HCT116 (cell line): ENCODE results near the gene ADCK2. TPM values are rescaled to one million over a fixed set of nuclear protein-coding genes. Genes with fewer than 3 reads are reported as not detected.

Experiments
- ATAC-seq: fragments of 200-7000 bp; cut with Tn5 transposase; 2 replicates; pipeline ENCODE4 v1.9.1; 2020; ENCODE audit warnings: mild to moderate bottlenecking, moderate library complexity
- BruUV-seq: library from RNA; stranded (reverse); fragments of 400-500 nt; replicated peaks from 2 replicates; lab custom pipeline; 2021; lab: Mats Ljungman, UMichigan
- CTCF ChIA-PET: fragments of 300-600 bp; sonication (Branson Sonifier 250); formaldehyde crosslinking; loops from one replicate; lab custom pipeline; 2021; ENCODE audit warnings: antibody characterized with exemption; lab: Charles Lee
- POLR2A ChIA-PET: fragments of 300-600, 350-600 bp; sonication (Branson Sonifier 250); formaldehyde crosslinking; loops from one replicate; lab custom pipeline; 2021; ENCODE audit warnings: antibody characterized with exemption; lab: Charles Lee
- RAD21 ChIA-PET, 2 experiments: fragments of 300-600 bp; sonication (Branson Sonifier 250); formaldehyde crosslinking; loops; one replicate each; lab custom pipeline; 2023; ENCODE audit warnings: low total read pairs in 2 of 2; ENCODE audit not compliant: uncharacterized antibody in 2 of 2, unreplicated experiment in 2 of 2, low non-redundant PET in 1 of 2; lab: Charles Lee
- DNase-seq: peaks from one replicate; pipeline ENCODE4 v3.0.0-alpha.2; 2010; ENCODE audit warnings: low read depth, low spot score
- H2AFZ ChIP-seq: fragments of 200-600 bp; shearing (Covaris generic), sonication (generic); 2 replicates; pipeline ENCODE4 v1.6.1; 2017; ENCODE audit warnings: low read depth, mixed run types, mixed read lengths, antibody characterized with exemption, low read length; ENCODE audit not compliant: poor library complexity, severe bottlenecking
- H3K27ac ChIP-seq: 2 replicates; pipeline ENCODE4 v1.5.1; 2012; ENCODE audit warnings: low read depth, low read length
- H3K27me3 ChIP-seq: fragments of 200-600 bp; sonication (generic); 2 replicates; pipeline ENCODE4 v1.6.1; 2016; ENCODE audit warnings: mixed run types, low read length, mixed read lengths; ENCODE audit not compliant: insufficient read depth
- H3K36me3 ChIP-seq, 2 experiments: fragments of 200-500 bp in 1 of 2; fragments of 200-600 bp in 1 of 2; sonication (Bioruptor generic) in 1 of 2; sonication (generic) in 1 of 2; 2 replicates each; pipeline versions ENCODE4 v1.5.1 to v1.6.1; 2014 to 2016; ENCODE audit warnings: low read length in 2 of 2, inconsistent platforms in 1 of 2, mixed read lengths in 1 of 2, mixed run types in 1 of 2; ENCODE audit not compliant: insufficient read depth in 2 of 2, control insufficient read depth in 1 of 2
- H3K4me1 ChIP-seq, 2 experiments: fragments of 200-600 bp in 1 of 2; sonication (generic) in 1 of 2; 2 replicates each; pipeline versions ENCODE4 v1.5.1 to v1.6.1; 2012 to 2017; ENCODE audit warnings: low read length in 2 of 2, inconsistent platforms in 1 of 2, mild to moderate bottlenecking in 1 of 2, mixed read lengths in 1 of 2, mixed run types in 1 of 2, moderate library complexity in 1 of 2; ENCODE audit not compliant: insufficient read depth in 2 of 2, control insufficient read depth in 1 of 2
- H3K4me2 ChIP-seq: fragments of 200-600 bp; sonication (generic); 2 replicates; pipeline ENCODE4 v1.6.1; 2017; ENCODE audit warnings: mixed run types, low read length, mixed read lengths
- H3K4me3 ChIP-seq, 2 experiments: fragments of 200-600 bp in 1 of 2; sonication (generic) in 1 of 2; replicated peaks in 1 of 2; 2 replicates each; pipeline ENCODE4 v1.5.1; 2011 to 2016; ENCODE audit warnings: low read length in 2 of 2, control low read depth in 1 of 2, low read depth in 1 of 2, mild to moderate bottlenecking in 1 of 2, mixed read lengths in 1 of 2, mixed run types in 1 of 2
- H3K79me2 ChIP-seq: fragments of 200-600 bp; sonication (generic); 2 replicates; pipeline ENCODE4 v1.6.1; 2017; ENCODE audit warnings: mild to moderate bottlenecking, mixed run types, low read length, moderate library complexity, mixed read lengths; ENCODE audit not compliant: insufficient read depth
- H3K9ac ChIP-seq: fragments of 200-600 bp; sonication (generic); 2 replicates; pipeline ENCODE4 v1.6.1; 2016; ENCODE audit warnings: low read length, mixed read lengths
- H3K9me2 ChIP-seq: fragments of 200-600 bp; sonication (generic), shearing (Covaris generic); 2 replicates; pipeline ENCODE4 v1.6.1; 2017; ENCODE audit warnings: mixed run types, mild to moderate bottlenecking, moderate library complexity; ENCODE audit not compliant: insufficient read depth
- H3K9me3 ChIP-seq, 2 experiments: fragments of 200-500 bp in 1 of 2; fragments of 200-600 bp in 1 of 2; sonication (Bioruptor generic) in 1 of 2; sonication (generic) in 1 of 2; 2 replicates each; pipeline ENCODE4 v1.6.1; 2014 to 2017; ENCODE audit warnings: low read length in 2 of 2, mixed read lengths in 2 of 2, inconsistent platforms in 1 of 2, low read depth in 1 of 2, mild to moderate bottlenecking in 1 of 2, mixed run types in 1 of 2, moderate library complexity in 1 of 2; ENCODE audit not compliant: control insufficient read depth in 1 of 2, insufficient read depth in 1 of 2
- H4K20me1 ChIP-seq: fragments of 200-600 bp; sonication (generic), shearing (Covaris generic); 2 replicates; pipeline ENCODE4 v1.6.1; 2017; ENCODE audit warnings: mixed run types, mild to moderate bottlenecking, moderate library complexity; ENCODE audit not compliant: insufficient read depth
- CBX3 ChIP-seq: IDR thresholded peaks from 2 replicates; pipeline ENCODE4 v1.6.1; 2012; ENCODE audit warnings: low read depth
- CEBPB ChIP-seq: IDR thresholded peaks from 2 replicates; pipeline ENCODE4 v1.6.1; 2012; ENCODE audit warnings: low read depth
- EGR1 ChIP-seq: IDR thresholded peaks from 2 replicates; pipeline ENCODE4 v1.6.1; 2012; ENCODE audit warnings: low read depth
- EZH2 ChIP-seq: fragments of 200-600 bp; sonication (generic); IDR thresholded peaks from 2 replicates; pipeline ENCODE4 v1.6.1; 2017; ENCODE audit warnings: antibody characterized with exemption, mixed run types
- EZH2phosphoT487 ChIP-seq: fragments of 200-600 bp; IDR thresholded peaks from 2 replicates; pipeline ENCODE4 v1.6.1; 2018; ENCODE audit warnings: antibody characterized with exemption, borderline replicate concordance
- FOSL1 ChIP-seq: IDR thresholded peaks from 2 replicates; pipeline ENCODE4 v1.6.1; 2012; ENCODE audit warnings: low read depth
- JUND ChIP-seq: IDR thresholded peaks from 2 replicates; pipeline ENCODE4 v1.6.1; 2012
- POLR2A ChIP-seq: IDR thresholded peaks from 2 replicates; pipeline ENCODE4 v1.7.0; 2011; ENCODE audit warnings: borderline replicate concordance; ENCODE audit not compliant: insufficient read depth, insufficient read length; ENCODE audit errors: extremely low read depth
- POLR2AphosphoS5 ChIP-seq: IDR thresholded peaks from 2 replicates; pipeline ENCODE4 v1.6.1; 2011; ENCODE audit warnings: mild to moderate bottlenecking, low read depth, low read length, moderate library complexity
- RAD21 ChIP-seq: IDR thresholded peaks from 2 replicates; pipeline ENCODE4 v1.6.1; 2012; ENCODE audit warnings: low read depth, mild to moderate bottlenecking
- SIN3A ChIP-seq: IDR thresholded peaks from 2 replicates; pipeline ENCODE4 v1.6.1; 2012; ENCODE audit warnings: low read depth
- SP1 ChIP-seq: IDR thresholded peaks from 2 replicates; pipeline ENCODE4 v1.6.1; 2012; ENCODE audit warnings: low read depth
- YY1 ChIP-seq: IDR thresholded peaks from 2 replicates; pipeline ENCODE4 v1.6.1; 2011; ENCODE audit warnings: low read length, low read depth, moderate library complexity, mild to moderate bottlenecking; ENCODE audit not compliant: insufficient replicate concordance; ENCODE audit errors: extremely low read depth
- ZNF274 ChIP-seq: fragments of 200-500 bp; sonication (Bioruptor generic); IDR thresholded peaks from 2 replicates; pipeline ENCODE4 v1.6.1; 2014; ENCODE audit warnings: mild to moderate bottlenecking, low read depth, low read length, inconsistent platforms
- intact Hi-C: fragments of 100-400 bp; cut with micrococcal nuclease; formaldehyde crosslinking; loops from 2 replicates; pipeline ENCODE4 v1.10.0; 2022
- total RNA-seq: library from RNA; stranded (reverse); gene quantifications from one replicate; pipeline ENCODE4 v1.2.1, GENCODE V29; 2021; ENCODE audit not compliant: unreplicated experiment
- TF ChIP-seq, protein P1 (sequence below), 3 experiments: fragments of 200-600 bp in 1 of 3; sonication (generic) in 1 of 3; IDR thresholded peaks in 2 of 3; conservative IDR thresholded peaks in 1 of 3; 2 replicates each; pipeline ENCODE4 v1.5.1; 2012 to 2017; ENCODE audit warnings: low read depth in 2 of 3, low read length in 2 of 3, antibody characterized with exemption in 1 of 3, borderline replicate concordance in 1 of 3, control low read depth in 1 of 3, mild to moderate bottlenecking in 1 of 3, mixed read lengths in 1 of 3, mixed run types in 1 of 3, moderate library complexity in 1 of 3; ENCODE audit not compliant: insufficient read depth in 1 of 3
- TF ChIP-seq, protein P2 (sequence below): IDR thresholded peaks from 2 replicates; pipeline ENCODE4 v1.6.1; 2012
- TF ChIP-seq, protein P3 (sequence below): IDR thresholded peaks from 2 replicates; pipeline ENCODE4 v1.6.1; 2012; ENCODE audit warnings: low read depth

Gene ADCK2
- total RNA-seq, 1 experiment from 2014 or later = 16.9 TPM

DNA sequence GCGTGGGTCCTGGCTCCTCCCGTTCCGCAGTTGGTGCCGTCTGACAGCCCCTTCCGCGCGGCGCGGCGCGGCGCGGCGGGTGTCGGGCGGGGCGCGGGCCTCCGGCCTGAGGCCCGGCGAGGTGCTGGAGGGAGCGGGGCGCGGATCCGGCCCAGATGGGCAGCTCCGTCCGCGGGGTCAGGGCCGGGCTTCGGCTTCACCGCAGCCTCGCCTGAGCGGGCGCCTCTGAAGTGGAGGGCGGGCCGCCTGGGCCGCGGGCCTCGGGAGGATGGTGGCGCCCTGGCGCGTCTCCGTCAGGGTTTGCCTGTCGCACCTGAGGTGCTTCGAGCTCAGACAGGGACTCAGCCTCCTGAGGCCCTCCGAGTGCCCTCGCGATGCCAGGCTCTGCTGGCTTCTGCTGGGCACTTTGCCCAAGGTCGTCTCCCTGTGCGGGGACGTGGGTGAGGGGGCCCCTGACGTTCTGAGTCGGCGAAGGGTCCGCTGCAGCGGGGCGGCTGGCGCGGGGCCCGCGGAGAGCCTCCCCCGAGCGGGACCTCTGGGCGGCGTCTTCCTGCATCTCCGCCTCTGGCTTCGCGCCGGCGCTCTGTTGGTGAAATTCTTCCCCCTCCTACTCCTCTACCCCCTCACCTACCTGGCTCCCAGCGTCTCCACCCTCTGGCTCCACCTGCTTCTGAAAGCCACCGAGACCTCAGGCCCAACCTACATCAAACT is 473 bp downstream of the ADCK2 start (continued):
- TF ChIP-seq, protein P1, sequence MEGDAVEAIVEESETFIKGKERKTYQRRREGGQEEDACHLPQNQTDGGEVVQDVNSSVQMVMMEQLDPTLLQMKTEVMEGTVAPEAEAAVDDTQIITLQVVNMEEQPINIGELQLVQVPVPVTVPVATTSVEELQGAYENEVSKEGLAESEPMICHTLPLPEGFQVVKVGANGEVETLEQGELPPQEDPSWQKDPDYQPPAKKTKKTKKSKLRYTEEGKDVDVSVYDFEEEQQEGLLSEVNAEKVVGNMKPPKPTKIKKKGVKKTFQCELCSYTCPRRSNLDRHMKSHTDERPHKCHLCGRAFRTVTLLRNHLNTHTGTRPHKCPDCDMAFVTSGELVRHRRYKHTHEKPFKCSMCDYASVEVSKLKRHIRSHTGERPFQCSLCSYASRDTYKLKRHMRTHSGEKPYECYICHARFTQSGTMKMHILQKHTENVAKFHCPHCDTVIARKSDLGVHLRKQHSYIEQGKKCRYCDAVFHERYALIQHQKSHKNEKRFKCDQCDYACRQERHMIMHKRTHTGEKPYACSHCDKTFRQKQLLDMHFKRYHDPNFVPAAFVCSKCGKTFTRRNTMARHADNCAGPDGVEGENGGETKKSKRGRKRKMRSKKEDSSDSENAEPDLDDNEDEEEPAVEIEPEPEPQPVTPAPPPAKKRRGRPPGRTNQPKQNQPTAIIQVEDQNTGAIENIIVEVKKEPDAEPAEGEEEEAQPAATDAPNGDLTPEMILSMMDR (IDR thresholded peaks at IDR 0.05 in 2 of 3, conservative IDR thresholded peaks at IDR 0.05 in 1 of 3; ENCODE audit: borderline replicate concordance in 1 of 3, insufficient read depth in 1 of 3, low read depth in 2 of 3, low read length in 2 of 3) = no peak

DNA sequence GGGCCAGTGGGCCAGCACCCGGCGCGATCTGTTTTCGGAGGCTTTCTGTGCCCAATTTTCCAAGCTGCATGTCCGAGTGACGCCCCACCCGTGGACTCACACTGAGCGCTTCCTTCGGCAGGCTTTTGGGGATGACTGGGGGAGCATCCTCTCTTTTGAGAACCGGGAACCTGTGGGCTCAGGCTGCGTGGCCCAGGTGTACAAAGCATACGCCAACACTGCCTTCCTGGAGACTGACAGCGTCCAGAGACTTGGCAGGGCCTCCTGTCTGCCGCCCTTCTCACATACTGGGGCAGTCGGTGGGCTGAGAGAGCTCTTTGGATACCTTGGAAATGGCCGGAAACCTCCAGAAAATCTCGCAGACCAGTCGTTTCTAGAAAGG is 1.0 kb downstream of the ADCK2 start:
- Histone ChIP-seq H3K4me2 (peak overlapping the region; percentile 97), H2AFZ (no peak overlapping the region), H3K27ac (peak overlapping the region; percentile 87), H3K4me3 (peak overlapping the region; percentile 52 to 66), H3K79me2 (no peaks in the 10 kb centered on the region), H3K36me3 (no peaks in the 10 kb centered on the region), H3K9me2 (no peaks in the 10 kb centered on the region), H3K4me1 (peaks cover 9 to 27% of the 10 kb centered on the region in 2 experiments), H4K20me1 (no peaks in the 10 kb centered on the region), H3K27me3 (no peaks in the 10 kb centered on the region), H3K9me3 (no peaks in the 10 kb centered on the region), H3K9ac (peak overlapping the region; percentile 59)
- ATAC-seq = no peak
- TSS peak; percentile 55 for BruUV-seq
- DNase-seq = no peak
- ChIA-PET RAD21 (interaction anchor here in 1 of 2 experiments (0.6 kb wide), 1 partner anchor 74 kb away, joined by 4 read pairs; no protein-coding TSS in a partner anchor), POLR2A (interaction anchor here (1.2 kb wide), 1 partner anchor 18 kb away, joined by 3 read pairs; no protein-coding TSS in a partner anchor), CTCF (interaction anchor here (1.0 kb wide), 1 partner anchor 156 kb away, joined by 3 read pairs; no protein-coding TSS in a partner anchor)
- intact Hi-C loops = loop anchor here (5.0 kb wide), 1 partner anchor 859 kb away; no protein-coding TSS in a partner anchor
- TF ChIP-seq JUND (no peak), CEBPB (no peak), FOSL1 (no peak), CBX3 (no peak), YY1 (no peak), POLR2A (no peak), EGR1 (no peak), SIN3A (no peak), EZH2 (no peak), EZH2phosphoT487 (no peak), POLR2AphosphoS5 (no peak), RAD21 (no peak), SP1 (no peak), ZNF274 (no peak)
- TF ChIP-seq, protein P2, sequence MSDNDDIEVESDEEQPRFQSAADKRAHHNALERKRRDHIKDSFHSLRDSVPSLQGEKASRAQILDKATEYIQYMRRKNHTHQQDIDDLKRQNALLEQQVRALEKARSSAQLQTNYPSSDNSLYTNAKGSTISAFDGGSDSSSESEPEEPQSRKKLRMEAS = no peak
- TF ChIP-seq, protein P3, sequence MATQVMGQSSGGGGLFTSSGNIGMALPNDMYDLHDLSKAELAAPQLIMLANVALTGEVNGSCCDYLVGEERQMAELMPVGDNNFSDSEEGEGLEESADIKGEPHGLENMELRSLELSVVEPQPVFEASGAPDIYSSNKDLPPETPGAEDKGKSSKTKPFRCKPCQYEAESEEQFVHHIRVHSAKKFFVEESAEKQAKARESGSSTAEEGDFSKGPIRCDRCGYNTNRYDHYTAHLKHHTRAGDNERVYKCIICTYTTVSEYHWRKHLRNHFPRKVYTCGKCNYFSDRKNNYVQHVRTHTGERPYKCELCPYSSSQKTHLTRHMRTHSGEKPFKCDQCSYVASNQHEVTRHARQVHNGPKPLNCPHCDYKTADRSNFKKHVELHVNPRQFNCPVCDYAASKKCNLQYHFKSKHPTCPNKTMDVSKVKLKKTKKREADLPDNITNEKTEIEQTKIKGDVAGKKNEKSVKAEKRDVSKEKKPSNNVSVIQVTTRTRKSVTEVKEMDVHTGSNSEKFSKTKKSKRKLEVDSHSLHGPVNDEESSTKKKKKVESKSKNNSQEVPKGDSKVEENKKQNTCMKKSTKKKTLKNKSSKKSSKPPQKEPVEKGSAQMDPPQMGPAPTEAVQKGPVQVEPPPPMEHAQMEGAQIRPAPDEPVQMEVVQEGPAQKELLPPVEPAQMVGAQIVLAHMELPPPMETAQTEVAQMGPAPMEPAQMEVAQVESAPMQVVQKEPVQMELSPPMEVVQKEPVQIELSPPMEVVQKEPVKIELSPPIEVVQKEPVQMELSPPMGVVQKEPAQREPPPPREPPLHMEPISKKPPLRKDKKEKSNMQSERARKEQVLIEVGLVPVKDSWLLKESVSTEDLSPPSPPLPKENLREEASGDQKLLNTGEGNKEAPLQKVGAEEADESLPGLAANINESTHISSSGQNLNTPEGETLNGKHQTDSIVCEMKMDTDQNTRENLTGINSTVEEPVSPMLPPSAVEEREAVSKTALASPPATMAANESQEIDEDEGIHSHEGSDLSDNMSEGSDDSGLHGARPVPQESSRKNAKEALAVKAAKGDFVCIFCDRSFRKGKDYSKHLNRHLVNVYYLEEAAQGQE = no peak
- TF ChIP-seq, protein P1 (IDR thresholded peaks at IDR 0.05 in 2 of 3, conservative IDR thresholded peaks at IDR 0.05 in 1 of 3; ENCODE audit: borderline replicate concordance in 1 of 3, insufficient read depth in 1 of 3, low read depth in 2 of 3, low read length in 2 of 3) = no peak
